ENCODE measurements around the gene MTHFR.

DNA sequence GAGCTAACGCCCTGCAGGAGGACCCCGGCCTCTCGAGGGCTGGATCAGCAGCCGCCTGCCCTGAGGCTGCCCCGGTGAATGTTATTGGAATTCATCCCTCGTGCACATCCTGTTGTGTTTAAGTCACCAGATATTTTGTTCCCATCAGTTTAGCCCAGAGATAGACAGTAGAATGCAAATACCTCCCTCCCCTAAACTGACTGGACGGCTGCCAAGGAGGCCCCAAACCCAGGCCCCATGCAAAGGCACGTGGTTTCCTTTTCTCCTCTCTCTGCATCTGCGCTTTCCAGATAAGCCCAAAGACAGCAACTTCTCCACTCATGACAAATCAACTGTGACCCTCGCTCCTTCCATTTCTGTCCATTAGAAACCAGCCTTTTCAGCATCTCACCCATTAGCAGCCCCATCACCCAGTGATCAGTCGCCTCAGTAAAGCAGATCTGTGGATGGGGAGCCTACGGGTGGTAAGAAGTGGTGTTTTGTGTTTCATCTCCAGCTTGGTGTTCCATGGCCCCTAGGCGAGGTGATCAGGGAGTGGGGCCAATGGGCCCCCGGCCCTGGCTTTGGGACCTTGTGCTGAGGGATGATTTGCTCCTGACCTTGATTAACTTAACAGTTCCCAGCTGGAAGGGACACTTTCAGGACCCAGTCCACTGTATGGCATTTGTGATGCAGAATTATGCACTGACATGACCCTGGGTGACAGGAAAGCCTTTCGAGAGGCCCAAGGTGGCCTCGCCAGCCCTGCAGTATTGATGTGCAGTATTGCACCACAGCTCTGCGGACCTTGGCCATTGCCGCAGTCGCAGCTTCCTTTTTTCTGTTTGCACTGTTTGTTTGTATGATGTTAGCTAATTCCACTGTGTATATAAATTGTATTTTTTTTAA is 36.6 kb upstream of the MTHFR start:
- no peak for TF ChIP-seq REST (IDR thresholded peaks at IDR 0.05; ENCODE audit: insufficient read depth in 1 of 2, low read depth in 2 of 2, low read length in 2 of 2)
- TF ChIP-seq POLR2AphosphoS5 (IDR thresholded peaks at IDR 0.05; ENCODE audit: low read depth, low read length), result no peak
- TF ChIP-seq TAF1 (IDR thresholded peaks at IDR 0.05; ENCODE audit: borderline replicate concordance, insufficient read depth, low read length), result no peak
- no peak for TF ChIP-seq FOXP2 (optimal IDR thresholded peaks at IDR 0.05; ENCODE audit: borderline replicate concordance, extremely low read depth, extremely low read length, insufficient read depth)

Data from PFSK-1 (cell line).